Neutrophil (primary cell): ENCODE results near the gene MYRF.

Experiments
- H3K27ac ChIP-seq: fragments of 200-600 bp; sonication (generic); 2 replicates; pipeline ENCODE4 v1.5.1; 2016; ENCODE audit warnings: mild to moderate bottlenecking, moderate library complexity
- H3K27me3 ChIP-seq: fragments of 200-600 bp; sonication (generic); 2 replicates; pipeline ENCODE4 v1.6.0; 2016; ENCODE audit warnings: mild to moderate bottlenecking
- H3K36me3 ChIP-seq: fragments of 200-600 bp; sonication (generic); 2 replicates; pipeline ENCODE4 v1.5.1; 2017
- H3K4me1 ChIP-seq, 2 experiments: fragments of 200-600 bp in 1 of 2; sonication (generic) in 1 of 2; 1 replicate in 1 of 2; 2 replicates in 1 of 2; pipeline versions ENCODE4 v1.5.1 to v1.6.1; 2013 to 2016; ENCODE audit warnings: low read depth in 1 of 2, low read length in 1 of 2, mild to moderate bottlenecking in 1 of 2, moderate library complexity in 1 of 2; ENCODE audit not compliant: control insufficient read depth in 1 of 2, insufficient read depth in 1 of 2
- H3K4me3 ChIP-seq, 2 experiments: fragments of 200-600 bp in 1 of 2; sonication (generic) in 1 of 2; 1 replicate in 1 of 2; 2 replicates in 1 of 2; pipeline ENCODE4 v1.5.1; 2013 to 2016; ENCODE audit warnings: low read depth in 1 of 2, low read length in 1 of 2, mild to moderate bottlenecking in 1 of 2, moderate library complexity in 1 of 2
- H3K9me3 ChIP-seq: fragments of 200-600 bp; sonication (generic); 2 replicates; pipeline ENCODE4 v1.5.1; 2016
- TF ChIP-seq, protein P1 (sequence below): fragments of 200-600 bp; sonication (generic); IDR thresholded peaks from 2 replicates; pipeline ENCODE4 v1.5.1; 2016; ENCODE audit warnings: antibody characterized with exemption

MYRF gene

DNA sequence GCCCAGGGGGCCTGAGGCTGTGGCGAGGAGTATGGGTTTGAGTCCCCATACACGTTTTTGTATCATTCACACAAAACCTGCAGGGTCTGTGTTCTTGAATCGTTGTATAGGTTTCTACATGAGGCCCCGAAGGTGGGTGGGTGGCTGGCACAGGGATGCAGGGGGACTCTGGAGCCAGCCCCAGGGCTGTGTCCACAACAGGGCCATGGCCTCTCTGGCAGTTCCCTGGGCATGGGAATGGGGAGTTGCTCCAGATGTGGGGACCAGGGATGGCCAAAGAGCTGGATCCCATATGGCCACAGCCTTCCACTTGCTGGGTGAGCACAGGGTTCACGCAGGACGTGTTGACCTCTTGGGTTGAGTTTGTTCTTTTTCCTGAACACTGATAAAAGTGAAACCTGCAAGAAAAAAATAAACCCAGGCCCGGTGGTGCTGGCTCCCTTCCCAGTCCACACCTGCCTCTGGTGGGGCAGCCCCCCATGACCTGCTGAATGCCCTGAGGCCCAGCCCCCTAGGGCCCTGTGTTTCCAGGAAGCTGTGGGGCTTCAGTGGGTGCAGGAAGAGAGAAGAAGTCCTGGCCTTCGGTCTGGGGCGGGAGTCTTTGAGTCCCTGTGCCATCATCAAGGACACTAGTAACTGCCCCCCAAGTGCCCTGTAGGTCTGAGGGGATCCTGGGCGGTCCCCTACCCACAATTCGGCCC is 16.1 kb downstream of the MYRF start:
- Histone ChIP-seq H3K27me3 (no peaks in the 10 kb centered on the region), H3K4me3 (no peak overlapping the region), H3K4me1 (peaks cover 6 to 9% of the 10 kb centered on the region in 2 experiments), H3K9me3 (no peaks in the 10 kb centered on the region), H3K27ac (no peak overlapping the region), H3K36me3 (no peaks in the 10 kb centered on the region)
- TF ChIP-seq, protein P1, sequence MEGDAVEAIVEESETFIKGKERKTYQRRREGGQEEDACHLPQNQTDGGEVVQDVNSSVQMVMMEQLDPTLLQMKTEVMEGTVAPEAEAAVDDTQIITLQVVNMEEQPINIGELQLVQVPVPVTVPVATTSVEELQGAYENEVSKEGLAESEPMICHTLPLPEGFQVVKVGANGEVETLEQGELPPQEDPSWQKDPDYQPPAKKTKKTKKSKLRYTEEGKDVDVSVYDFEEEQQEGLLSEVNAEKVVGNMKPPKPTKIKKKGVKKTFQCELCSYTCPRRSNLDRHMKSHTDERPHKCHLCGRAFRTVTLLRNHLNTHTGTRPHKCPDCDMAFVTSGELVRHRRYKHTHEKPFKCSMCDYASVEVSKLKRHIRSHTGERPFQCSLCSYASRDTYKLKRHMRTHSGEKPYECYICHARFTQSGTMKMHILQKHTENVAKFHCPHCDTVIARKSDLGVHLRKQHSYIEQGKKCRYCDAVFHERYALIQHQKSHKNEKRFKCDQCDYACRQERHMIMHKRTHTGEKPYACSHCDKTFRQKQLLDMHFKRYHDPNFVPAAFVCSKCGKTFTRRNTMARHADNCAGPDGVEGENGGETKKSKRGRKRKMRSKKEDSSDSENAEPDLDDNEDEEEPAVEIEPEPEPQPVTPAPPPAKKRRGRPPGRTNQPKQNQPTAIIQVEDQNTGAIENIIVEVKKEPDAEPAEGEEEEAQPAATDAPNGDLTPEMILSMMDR, result no peak

DNA sequence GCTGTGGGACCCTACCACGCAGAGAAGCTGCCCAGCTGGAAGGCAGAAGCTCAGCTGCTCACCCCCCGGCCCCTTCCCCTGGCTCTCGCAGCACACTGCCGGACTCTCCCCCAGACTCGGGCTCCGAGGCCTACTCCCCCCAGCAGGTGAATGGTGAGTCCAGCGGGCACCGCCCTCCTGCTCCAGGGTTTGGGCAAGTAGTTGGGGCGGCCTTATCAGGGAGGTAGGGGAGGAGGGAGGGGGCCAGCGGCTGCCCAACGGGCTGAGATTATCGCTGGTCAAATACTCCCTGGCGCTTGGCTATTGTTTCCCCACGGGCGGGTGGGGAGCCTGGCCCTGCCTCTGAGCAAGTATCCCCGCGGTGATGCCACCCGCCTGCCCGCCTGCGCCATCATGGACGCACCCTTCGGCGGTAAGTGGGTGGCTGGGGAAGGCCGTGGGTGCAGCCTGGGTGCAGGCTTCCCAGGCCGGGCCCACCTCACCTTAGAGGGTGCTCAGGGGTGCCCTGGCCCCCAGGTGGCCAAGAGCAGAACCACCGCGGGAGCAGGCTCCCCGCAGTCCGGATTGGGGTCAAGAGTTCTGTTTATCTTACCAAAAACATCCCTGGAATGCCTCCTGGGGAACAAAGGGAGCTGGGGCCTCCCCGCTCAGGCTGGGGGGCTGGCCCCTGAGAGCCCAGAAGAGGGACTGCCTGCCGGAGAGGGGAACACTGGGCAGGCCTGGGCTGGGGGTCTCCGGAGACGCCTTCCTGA is 16.9 kb downstream of the MYRF start:
- peaks cover 6 to 9% of the 10 kb centered on the region in 2 experiments for H3K4me1 ChIP-seq
- H3K27me3 ChIP-seq, result no peaks in the 10 kb centered on the region
- H3K9me3 ChIP-seq, result no peaks in the 10 kb centered on the region
- no peak overlapping the region for H3K4me3 ChIP-seq
- TF ChIP-seq, protein P1, result no peak
- no peak overlapping the region for H3K27ac ChIP-seq
- no peaks in the 10 kb centered on the region for H3K36me3 ChIP-seq

DNA sequence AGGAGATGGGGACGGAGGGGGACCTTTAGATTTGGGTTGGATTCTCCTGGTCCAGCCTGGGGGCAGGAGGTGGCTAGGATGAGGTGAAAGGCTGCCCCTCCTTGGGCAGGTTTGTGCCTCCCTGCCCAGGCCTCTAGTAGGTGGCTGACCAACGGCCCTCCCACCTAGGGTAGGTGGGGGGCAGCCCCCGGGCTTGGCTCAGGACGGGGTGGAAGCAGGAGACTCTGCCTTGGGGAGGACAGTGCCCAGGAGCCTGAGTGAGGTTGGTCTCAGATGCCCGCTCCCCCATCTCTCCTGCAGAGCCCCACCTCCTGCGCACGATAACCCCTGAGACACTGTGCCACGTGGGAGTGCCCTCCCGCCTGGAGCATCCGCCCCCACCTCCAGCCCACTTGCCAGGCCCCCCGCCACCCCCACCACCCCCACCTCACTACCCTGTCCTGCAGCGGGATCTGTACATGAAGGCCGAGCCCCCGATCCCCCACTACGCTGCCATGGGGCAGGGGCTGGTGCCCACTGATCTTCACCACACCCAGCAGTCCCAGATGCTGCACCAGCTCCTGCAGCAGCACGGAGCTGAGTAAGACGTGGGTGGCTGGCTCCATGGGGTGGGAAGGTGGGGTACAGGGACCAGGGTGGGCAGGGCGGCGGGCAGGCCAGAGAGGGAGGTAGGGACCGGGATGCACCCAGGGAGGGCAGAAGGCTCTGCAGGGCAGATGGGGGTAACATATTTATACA is 17.7 kb downstream of the MYRF start:
- Histone ChIP-seq H3K9me3 (no peaks in the 10 kb centered on the region), H3K36me3 (no peaks in the 10 kb centered on the region), H3K4me3 (no peak overlapping the region), H3K4me1 (peaks cover 6 to 9% of the 10 kb centered on the region in 2 experiments), H3K27me3 (no peaks in the 10 kb centered on the region), H3K27ac (no peak overlapping the region)
- TF ChIP-seq, protein P1, result no peak

DNA sequence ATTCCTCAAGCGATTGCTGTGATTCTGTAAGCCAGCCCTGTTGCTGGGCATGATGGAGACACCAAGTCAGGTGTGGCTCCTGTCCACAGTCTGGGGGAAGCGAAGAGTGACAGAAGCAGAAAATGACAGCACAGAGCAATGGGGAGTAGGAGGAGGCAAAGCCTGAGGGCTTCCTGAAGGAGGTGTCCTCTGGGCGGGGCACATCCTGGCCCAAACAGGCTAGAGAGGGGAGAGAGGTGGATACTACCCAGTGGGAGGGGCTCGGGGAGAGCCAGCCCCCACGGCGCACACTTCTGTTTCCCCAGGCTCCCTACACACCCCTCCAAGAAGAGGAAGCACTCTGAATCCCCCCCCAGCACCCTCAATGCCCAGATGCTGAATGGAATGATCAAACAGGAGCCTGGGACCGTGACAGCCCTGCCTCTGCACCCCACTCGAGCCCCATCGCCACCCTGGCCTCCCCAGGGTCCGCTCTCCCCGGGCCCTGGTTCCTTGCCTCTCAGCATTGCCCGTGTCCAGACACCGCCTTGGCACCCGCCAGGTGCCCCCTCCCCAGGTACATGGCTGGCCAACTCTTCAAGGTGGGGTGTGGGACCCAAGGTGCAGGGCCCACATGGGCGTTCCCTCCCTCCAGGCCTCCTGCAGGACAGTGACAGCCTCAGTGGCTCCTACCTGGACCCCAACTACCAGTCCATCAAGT is 18.9 kb downstream of the MYRF start:
- TF ChIP-seq, protein P1, result no peak

GRCh38 chr11:61771985-61772455 is 19.6 kb downstream of the MYRF start:
- Histone ChIP-seq H3K4me1 (peaks cover 9% of the 10 kb centered on the region in 2 experiments), H3K36me3 (no peaks in the 10 kb centered on the region)

More for the DNA sequence above, 18.9 kb downstream of the MYRF start:
- Histone ChIP-seq H3K4me1 (peaks cover 6 to 9% of the 10 kb centered on the region in 2 experiments), H3K27ac (no peak overlapping the region), H3K27me3 (peaks cover 3% of the 10 kb centered on the region), H3K9me3 (no peaks in the 10 kb centered on the region), H3K36me3 (no peaks in the 10 kb centered on the region), H3K4me3 (no peak overlapping the region)

More at GRCh38 chr11:61771985-61772455, 19.6 kb downstream of the MYRF start:
- no peaks in the 10 kb centered on the region for H3K9me3 ChIP-seq
- H3K27ac ChIP-seq, result peak overlapping the region; percentile 39
- peaks cover 10% of the 10 kb centered on the region for H3K27me3 ChIP-seq
- H3K4me3 ChIP-seq, result no peak overlapping the region
- TF ChIP-seq, protein P1, result no peak
